IMR-90 (cell line): ENCODE data around the gene KRT3. TPM values are rescaled to one million over a fixed set of nuclear protein-coding genes. Genes with fewer than 3 reads are reported as not detected.

ENCODE experiments used
- ATAC-seq: fragments of 200-7000 bp; cut with Tn5 transposase; 2 replicates; pipeline ENCODE4 v1.9.1; 2020; ENCODE audit warnings: low read depth, mild to moderate bottlenecking, moderate library complexity
- BruUV-seq: library from RNA; stranded (reverse); fragments of 400-500 nt; replicated peaks from 2 replicates; lab custom pipeline; 2021; lab: Mats Ljungman, UMichigan
- CTCF ChIA-PET: fragments of 300-600 bp; formaldehyde crosslinking; extraction: SDS; loops from one replicate; lab custom pipeline; 2021; ENCODE audit warnings: antibody characterized with exemption; lab: Yijun Ruan, JAX
- POLR2A ChIA-PET: fragments of 300-600 bp; sonication (Branson Sonifier 250); formaldehyde crosslinking; loops from one replicate; lab custom pipeline; 2022; ENCODE audit warnings: antibody characterized with exemption; ENCODE audit not compliant: unreplicated experiment; lab: Charles Lee
- DNase-seq: peaks from one replicate; pipeline ENCODE4 v3.0.0; 2013
- H2AFZ ChIP-seq: replicated peaks from 2 replicates; pipeline ENCODE3; 2013; ENCODE audit warnings: low read length, mild to moderate bottlenecking; ENCODE audit not compliant: poor library complexity
- H2AK5ac ChIP-seq: 2 replicates; pipeline ENCODE4 v1.6.1; 2013; ENCODE audit warnings: low read depth, low read length, inconsistent platforms
- H2AK9ac ChIP-seq: replicated peaks from 2 replicates; pipeline ENCODE3; 2013; ENCODE audit warnings: mild to moderate bottlenecking, low read depth, low read length, moderate library complexity; ENCODE audit not compliant: poor library complexity
- H2BK120ac ChIP-seq: 2 replicates; pipeline ENCODE4 v1.6.1; 2013; ENCODE audit warnings: low read depth, low read length, inconsistent platforms
- H2BK15ac ChIP-seq: 3 replicates; pipeline ENCODE4 v1.6.1; 2013; ENCODE audit warnings: low read depth, low read length, inconsistent platforms
- H2BK20ac ChIP-seq: 2 replicates; pipeline ENCODE4 v1.6.1; 2013; ENCODE audit warnings: low read depth, mild to moderate bottlenecking, inconsistent platforms, low read length, moderate library complexity
- H2BK5ac ChIP-seq: 2 replicates; pipeline ENCODE4 v1.6.1; 2013; ENCODE audit warnings: mild to moderate bottlenecking, low read depth, low read length, inconsistent platforms; ENCODE audit not compliant: poor library complexity, severe bottlenecking
- H3K14ac ChIP-seq: replicated peaks from 2 replicates; pipeline ENCODE4 v1.6.1; 2013; ENCODE audit warnings: low read depth, low read length, inconsistent platforms
- H3K18ac ChIP-seq: 2 replicates; pipeline ENCODE4 v1.6.1; 2013; ENCODE audit warnings: low read depth, low read length, control low read depth
- H3K23ac ChIP-seq: 2 replicates; pipeline ENCODE4 v1.6.1; 2013; ENCODE audit warnings: low read depth, low read length, inconsistent platforms
- H3K27ac ChIP-seq: 2 replicates; pipeline ENCODE4 v1.5.1; 2013; ENCODE audit warnings: mild to moderate bottlenecking, control low read depth, low read length; ENCODE audit not compliant: insufficient read depth
- H3K27me3 ChIP-seq: 2 replicates; pipeline ENCODE4 v1.6.1; 2013; ENCODE audit warnings: low read length; ENCODE audit not compliant: control insufficient read depth, insufficient read depth
- H3K36me3 ChIP-seq: 2 replicates; pipeline ENCODE4 v1.6.1; 2013; ENCODE audit warnings: low read length, mixed read lengths; ENCODE audit not compliant: control insufficient read depth, insufficient read depth
- H3K4ac ChIP-seq: 2 replicates; pipeline ENCODE4 v1.6.1; 2013; ENCODE audit warnings: low read depth, low read length, inconsistent platforms
- H3K4me1 ChIP-seq: 2 replicates; pipeline ENCODE4 v1.6.1; 2013; ENCODE audit warnings: low read length, mixed read lengths; ENCODE audit not compliant: control insufficient read depth, insufficient read depth
- H3K4me2 ChIP-seq: 2 replicates; pipeline ENCODE4 v1.6.1; 2013; ENCODE audit warnings: low read depth, mild to moderate bottlenecking, control low read depth, low read length, moderate library complexity
- H3K4me3 ChIP-seq: 2 replicates; pipeline ENCODE4 v1.5.1; 2013; ENCODE audit warnings: low read depth, mild to moderate bottlenecking, control low read depth, low read length, moderate library complexity; ENCODE audit not compliant: insufficient read depth
- H3K56ac ChIP-seq: 2 replicates; pipeline ENCODE4 v1.6.1; 2013; ENCODE audit warnings: low read length, inconsistent platforms; ENCODE audit not compliant: insufficient read depth; ENCODE audit errors: extremely low read depth
- H3K79me1 ChIP-seq, 2 experiments: 2 replicates each; pipeline ENCODE4 v1.6.1; 2013; ENCODE audit warnings: low read length in 2 of 2, inconsistent platforms in 1 of 2, low read depth in 1 of 2
- H3K9ac ChIP-seq: 2 replicates; pipeline ENCODE4 v1.6.1; 2013; ENCODE audit warnings: low read depth, low read length, control low read depth
- H3K9me1 ChIP-seq: 2 replicates; pipeline ENCODE4 v1.6.1; 2013; ENCODE audit warnings: low read length, inconsistent platforms; ENCODE audit not compliant: insufficient read depth
- H3K9me3 ChIP-seq: 2 replicates; pipeline ENCODE4 v1.6.1; 2013; ENCODE audit warnings: low read length; ENCODE audit not compliant: control insufficient read depth, insufficient read depth
- H4K20me1 ChIP-seq: 2 replicates; pipeline ENCODE4 v1.6.1; 2013; ENCODE audit warnings: low read length, inconsistent platforms; ENCODE audit not compliant: insufficient read depth
- H4K5ac ChIP-seq: 2 replicates; pipeline ENCODE4 v1.6.1; 2013; ENCODE audit warnings: mild to moderate bottlenecking, low read depth, low read length, control low read depth
- H4K8ac ChIP-seq, 2 experiments: 2 replicates each; pipeline ENCODE4 v1.6.1; 2013; ENCODE audit warnings: low read depth in 2 of 2, low read length in 2 of 2, control low read depth in 1 of 2, inconsistent platforms in 1 of 2
- H4K91ac ChIP-seq: 2 replicates; pipeline ENCODE4 v1.6.1; 2013; ENCODE audit warnings: low read depth, low read length, inconsistent platforms; ENCODE audit not compliant: insufficient read depth
- BHLHE40 ChIP-seq: fragments of 150-350 bp; IDR thresholded peaks from 2 replicates; pipeline ENCODE4 v1.6.1; 2016; ENCODE audit warnings: mild to moderate bottlenecking, low read depth, low read length
- MXI1 ChIP-seq: IDR thresholded peaks from 2 replicates; pipeline ENCODE4 v1.6.1; 2012; ENCODE audit warnings: low read depth, mild to moderate bottlenecking, low read length, moderate library complexity, borderline replicate concordance
- NFE2L2 ChIP-seq: fragments of 150-350 bp; IDR thresholded peaks from 2 replicates; pipeline ENCODE4 v1.6.1; 2016; ENCODE audit warnings: low read depth, mild to moderate bottlenecking, low read length
- POLR2A ChIP-seq: IDR thresholded peaks from 2 replicates; pipeline ENCODE4 v1.6.1; 2012; ENCODE audit warnings: mild to moderate bottlenecking, low read depth, low read length
- RAD21 ChIP-seq: IDR thresholded peaks from 2 replicates; pipeline ENCODE4 v1.6.1; 2012; ENCODE audit warnings: low read length, improper control_type of control experiment
- RFX5 ChIP-seq: IDR thresholded peaks from 2 replicates; pipeline ENCODE4 v1.8.0; 2012; ENCODE audit warnings: low read depth, mild to moderate bottlenecking, low read length, moderate library complexity
- SMC3 ChIP-seq: fragments of 150-350 bp; IDR thresholded peaks from 2 replicates; pipeline ENCODE4 v1.6.1; 2016; ENCODE audit warnings: low read depth, mild to moderate bottlenecking, antibody characterized with exemption, low read length, moderate library complexity
- WGBS, 2 experiments: methylation state at CpG; one replicate each; pipeline versions ENCODE4 v1.1.5 to v1.1.7; 2013; ENCODE audit warnings: missing lambda C conversion rate in 2 of 2; ENCODE audit not compliant: insufficient read length in 1 of 2; ENCODE audit errors: extremely low coverage in 2 of 2; 5-methylcytosine and 5-hydroxymethylcytosine counted together
- dilution Hi-C: fragments of 300-500 bp; cut with HindIII; formaldehyde crosslinking; loops from one replicate; pipeline ENCODE4 v1.14.3; 2018; ENCODE audit warnings: low sequenced_read_pairs; ENCODE audit not compliant: unreplicated experiment
- in situ Hi-C: fragments of 300-500 bp; cut with MboI; formaldehyde crosslinking; loops from 3 replicates; pipeline ENCODE4 v1.14.3; 2019; ENCODE audit warnings: low sequenced_read_pairs, inconsistent platforms, mixed read lengths
- intact Hi-C: fragments of 100-400 bp; cut with micrococcal nuclease; formaldehyde crosslinking; loops from 2 replicates; pipeline ENCODE4 v1.10.0; 2022
- polyA plus RNA-seq, 3 experiments: library from polyadenylated mRNA; depleted of rRNA; stranded (reverse); fragments of >200 nt; gene quantifications; 2 replicates each; pipeline ENCODE4 v1.2.3, GENCODE V29; 2012; ENCODE audit warnings: low replicate concordance in 1 of 3
- total RNA-seq: library from RNA; depleted of rRNA; stranded (reverse); fragments of >200 nt; gene quantifications from 2 replicates; pipeline ENCODE4 v1.2.3, GENCODE V29; 2012
- TF ChIP-seq, protein P1 (sequence below): conservative IDR thresholded peaks from 2 replicates; pipeline ENCODE4 v1.5.1; 2012; ENCODE audit warnings: mild to moderate bottlenecking, low read depth, low read length, improper control_type of control experiment
- TF ChIP-seq, protein P2 (sequence below): fragments of 150-350 bp; IDR thresholded peaks from 2 replicates; pipeline ENCODE4 v1.6.1; 2016; ENCODE audit warnings: low read depth, mild to moderate bottlenecking, low read length, moderate library complexity, borderline replicate concordance
- TF ChIP-seq, protein P3 (sequence below): fragments of 150-350 bp; IDR thresholded peaks from 2 replicates; pipeline ENCODE4 v1.6.1; 2017; ENCODE audit warnings: mild to moderate bottlenecking, antibody characterized with exemption, low read length, low read depth

The KRT3 gene
- total and polyA plus RNA-seq, 2 of the 4 experiments (the other 2 are of a cell fraction) = not detected

DNA sequence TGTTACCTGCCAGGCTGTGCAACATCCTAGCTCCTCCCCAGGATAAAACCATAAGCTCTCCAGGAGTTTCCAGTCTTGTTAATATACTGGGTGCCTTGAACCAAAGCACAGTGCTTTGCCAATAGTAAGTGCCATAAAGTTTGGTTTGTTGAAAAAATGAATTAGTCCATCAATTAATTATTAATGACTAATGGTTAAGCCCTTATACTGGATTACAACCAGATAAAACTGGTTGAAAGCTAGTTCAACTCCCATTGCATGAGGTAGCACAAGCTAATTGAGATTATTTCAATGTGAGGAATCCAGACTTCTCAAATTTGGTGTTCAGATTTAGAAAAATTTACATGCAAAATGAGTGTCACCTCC is 1.6 kb upstream of the KRT3 start (continued):
- TF ChIP-seq SMC3 = no peak

DNA sequence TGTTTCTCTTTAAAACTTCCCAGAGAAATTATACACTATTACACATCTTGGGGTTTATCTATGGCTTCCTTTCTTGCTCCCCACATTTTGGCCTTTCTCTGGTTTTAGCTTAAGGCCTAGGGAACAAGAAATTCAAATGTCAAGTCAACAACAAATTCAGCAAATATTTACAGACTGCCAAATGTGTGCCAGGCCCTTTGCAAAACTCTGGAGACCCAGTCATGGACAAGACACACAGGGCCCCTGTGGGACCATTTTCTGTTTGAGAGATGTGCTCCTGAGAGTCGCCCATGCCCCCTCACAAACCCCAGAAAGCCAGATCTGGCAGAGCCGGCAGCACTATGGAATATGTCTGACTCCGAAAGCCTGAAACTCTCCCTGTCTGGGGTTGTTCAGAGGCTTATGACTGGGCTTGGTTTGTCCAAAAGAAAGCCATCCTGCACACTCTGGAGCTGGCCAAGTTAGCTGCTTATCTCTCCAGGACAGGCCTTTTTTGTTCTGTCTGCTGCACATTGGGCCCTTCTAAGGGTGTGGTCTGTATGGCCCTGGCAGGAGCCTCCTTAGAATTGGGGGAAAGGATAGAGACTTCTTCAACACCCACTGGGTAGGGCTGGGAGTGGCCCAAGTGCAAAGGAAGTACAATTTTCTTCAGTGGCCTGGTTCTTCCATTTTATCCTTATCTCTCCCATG is 1.1 kb upstream of the KRT3 start:
- TF ChIP-seq BHLHE40 (no peak), MXI1 (no peak), POLR2A (no peak), RFX5 (no peak), RAD21 (no peak), NFE2L2 (no peak)
- TF ChIP-seq, protein P1, sequence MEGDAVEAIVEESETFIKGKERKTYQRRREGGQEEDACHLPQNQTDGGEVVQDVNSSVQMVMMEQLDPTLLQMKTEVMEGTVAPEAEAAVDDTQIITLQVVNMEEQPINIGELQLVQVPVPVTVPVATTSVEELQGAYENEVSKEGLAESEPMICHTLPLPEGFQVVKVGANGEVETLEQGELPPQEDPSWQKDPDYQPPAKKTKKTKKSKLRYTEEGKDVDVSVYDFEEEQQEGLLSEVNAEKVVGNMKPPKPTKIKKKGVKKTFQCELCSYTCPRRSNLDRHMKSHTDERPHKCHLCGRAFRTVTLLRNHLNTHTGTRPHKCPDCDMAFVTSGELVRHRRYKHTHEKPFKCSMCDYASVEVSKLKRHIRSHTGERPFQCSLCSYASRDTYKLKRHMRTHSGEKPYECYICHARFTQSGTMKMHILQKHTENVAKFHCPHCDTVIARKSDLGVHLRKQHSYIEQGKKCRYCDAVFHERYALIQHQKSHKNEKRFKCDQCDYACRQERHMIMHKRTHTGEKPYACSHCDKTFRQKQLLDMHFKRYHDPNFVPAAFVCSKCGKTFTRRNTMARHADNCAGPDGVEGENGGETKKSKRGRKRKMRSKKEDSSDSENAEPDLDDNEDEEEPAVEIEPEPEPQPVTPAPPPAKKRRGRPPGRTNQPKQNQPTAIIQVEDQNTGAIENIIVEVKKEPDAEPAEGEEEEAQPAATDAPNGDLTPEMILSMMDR = no peak
- TF ChIP-seq, protein P2, sequence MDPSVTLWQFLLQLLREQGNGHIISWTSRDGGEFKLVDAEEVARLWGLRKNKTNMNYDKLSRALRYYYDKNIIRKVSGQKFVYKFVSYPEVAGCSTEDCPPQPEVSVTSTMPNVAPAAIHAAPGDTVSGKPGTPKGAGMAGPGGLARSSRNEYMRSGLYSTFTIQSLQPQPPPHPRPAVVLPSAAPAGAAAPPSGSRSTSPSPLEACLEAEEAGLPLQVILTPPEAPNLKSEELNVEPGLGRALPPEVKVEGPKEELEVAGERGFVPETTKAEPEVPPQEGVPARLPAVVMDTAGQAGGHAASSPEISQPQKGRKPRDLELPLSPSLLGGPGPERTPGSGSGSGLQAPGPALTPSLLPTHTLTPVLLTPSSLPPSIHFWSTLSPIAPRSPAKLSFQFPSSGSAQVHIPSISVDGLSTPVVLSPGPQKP = no peak
- TF ChIP-seq, protein P3, sequence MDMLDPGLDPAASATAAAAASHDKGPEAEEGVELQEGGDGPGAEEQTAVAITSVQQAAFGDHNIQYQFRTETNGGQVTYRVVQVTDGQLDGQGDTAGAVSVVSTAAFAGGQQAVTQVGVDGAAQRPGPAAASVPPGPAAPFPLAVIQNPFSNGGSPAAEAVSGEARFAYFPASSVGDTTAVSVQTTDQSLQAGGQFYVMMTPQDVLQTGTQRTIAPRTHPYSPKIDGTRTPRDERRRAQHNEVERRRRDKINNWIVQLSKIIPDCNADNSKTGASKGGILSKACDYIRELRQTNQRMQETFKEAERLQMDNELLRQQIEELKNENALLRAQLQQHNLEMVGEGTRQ = no peak
- Histone ChIP-seq H3K27ac (no peak overlapping the region), H4K8ac (no peak overlapping the region), H3K18ac (no peak overlapping the region), H3K56ac (no peak overlapping the region), H4K91ac (no peak overlapping the region), H3K9me3 (no peaks in the 10 kb centered on the region), H3K4me2 (no peak overlapping the region), H2BK20ac (no peak overlapping the region), H3K9ac (no peak overlapping the region), H3K4me1 (no peaks in the 10 kb centered on the region), H2AFZ (no peak overlapping the region), H3K27me3 (peaks cover 9% of the 10 kb centered on the region), H2AK5ac (no peak overlapping the region), H2BK15ac (no peak overlapping the region), H3K14ac (no peak overlapping the region), H3K4me3 (no peak overlapping the region), H3K23ac (no peak overlapping the region), H3K36me3 (no peaks in the 10 kb centered on the region), H3K9me1 (peaks cover 3% of the 10 kb centered on the region; the same call in 1 of the 2 replicates), H4K5ac (no peak overlapping the region), H3K4ac (no peak overlapping the region), H2BK120ac (no peak overlapping the region), H2AK9ac (no peak overlapping the region), H2BK5ac (no peak overlapping the region), H4K20me1 (no peaks in the 10 kb centered on the region; the same call in 1 of the 2 replicates), H3K79me1 (no peaks in the 10 kb centered on the region)
- ATAC-seq (no peak), DNase-seq (no peak)
- BruUV-seq = no TSS peak
- POLR2A ChIA-PET = no interaction called here
- WGBS, 2 experiments = 80% methylated on average over 1 of the region's 3 CpGs; no CpG with 5 or more reads in 1 of the 2 experiments
- CTCF ChIA-PET = interaction anchor here (0.9 kb wide), 1 partner anchor 69 kb away, joined by 3 read pairs; no protein-coding TSS in a partner anchor
- dilution Hi-C loops = no loop called here
- in situ Hi-C loops = no loop called here
- intact Hi-C loops = no loop called here
